ENCODE data around the gene SDCBP2.

GRCh38 chr20:1332749-1333300 is 3.9 kb upstream of the SDCBP2 start:
- TF ChIP-seq CTCF (IDR thresholded peaks at IDR 0.05) (no peak), POLR2A (IDR thresholded peaks at IDR 0.05) (no peak)

Measured in heart left ventricle (tissue), 13 donors.